ENCODE measurements around the gene SORCS3. TPM values are rescaled to one million over a fixed set of nuclear protein-coding genes. Genes with fewer than 3 reads are reported as not detected.

The SORCS3 gene
- total RNA-seq, 1 experiment from 2014 or later, result 0.04 TPM

GRCh38 chr10:105096316-105096715 lies 455.2 kb downstream of the SORCS3 start:
- Mint-ChIP-seq H3K36me3 (ENCODE audit: insufficient read depth in 1 of 3, low read depth in 3 of 3) (no peaks in the 10 kb centered on the region), H3K4me1 (peaks cover 2 to 3% of the 10 kb centered on the region in 2 experiments), H3K27ac (no peak overlapping the region), H3K4me3 (no peak overlapping the region), H3K27me3 (ENCODE audit: low read depth) (no peaks in the 10 kb centered on the region), H3K9me3 (no peaks in the 10 kb centered on the region)
- no peak overlapping the region for H3K56ac ChIP-seq (ENCODE audit: insufficient read length, low read depth, low read length)
- H3K18ac ChIP-seq (ENCODE audit: insufficient read length, low read depth, low read length), result no peak overlapping the region
- no peak overlapping the region for H4K8ac ChIP-seq (replicated peaks; ENCODE audit: insufficient read length, low read depth, low read length)
- H2BK5ac ChIP-seq (ENCODE audit: insufficient read length, low read length), result no peak overlapping the region
- no peak overlapping the region for H3K4me2 ChIP-seq (ENCODE audit: insufficient read depth, insufficient read length, low read length)
- H2BK20ac ChIP-seq (ENCODE audit: low read depth, low read length, poor library complexity, severe bottlenecking), result no peak overlapping the region
- H2BK12ac ChIP-seq (ENCODE audit: insufficient read length, low read depth, low read length), result no peak overlapping the region
- H3K27ac ChIP-seq (ENCODE audit: insufficient read length, low read depth, low read length), result no peak overlapping the region
- H3K9me3 ChIP-seq (ENCODE audit: control insufficient read depth, low read depth, low read length), result no peaks in the 10 kb centered on the region
- H3K27me3 ChIP-seq (ENCODE audit: insufficient read depth, low read length), result no peaks in the 10 kb centered on the region
- H3K79me1 ChIP-seq (ENCODE audit: insufficient read depth, low read depth, low read length, poor library complexity, severe bottlenecking), result no peaks in the 10 kb centered on the region
- no peak overlapping the region for H4K91ac ChIP-seq (ENCODE audit: insufficient read length, low read depth, low read length)
- no peak for TF ChIP-seq CTCF (conservative IDR thresholded peaks at IDR 0.05)
- no peak overlapping the region for H2BK120ac ChIP-seq (ENCODE audit: low read depth, low read length, poor library complexity, severe bottlenecking)
- no peak overlapping the region for H3K4ac ChIP-seq (ENCODE audit: low read depth, low read length)
- no peak overlapping the region for H4K5ac ChIP-seq (ENCODE audit: insufficient read length, low read depth, low read length)
- H4K20me1 ChIP-seq (ENCODE audit: control insufficient read depth, insufficient read depth, insufficient read length), result no peaks in the 10 kb centered on the region
- no peak overlapping the region for H2BK15ac ChIP-seq (ENCODE audit: low read depth, low read length)
- no peak overlapping the region for H3K23ac ChIP-seq (ENCODE audit: insufficient read length, low read depth, low read length)
- no peaks in the 10 kb centered on the region for H3K79me2 ChIP-seq (ENCODE audit: insufficient read depth, low read length)
- H3K9ac ChIP-seq (ENCODE audit: extremely low read depth, insufficient read length, low read length), result no peak overlapping the region
- no peak overlapping the region for H3T11ph ChIP-seq (ENCODE audit: low read length)
- no peak for DNase-seq
- no peaks in the 10 kb centered on the region for H3K23me2 ChIP-seq (ENCODE audit: insufficient read length, low read depth, low read length, poor library complexity, severe bottlenecking)
- no peak overlapping the region for H2AFZ ChIP-seq (ENCODE audit: low read length)
- H2AK5ac ChIP-seq (ENCODE audit: insufficient read length, low read length), result no peak overlapping the region
- no peak overlapping the region for H3K14ac ChIP-seq (ENCODE audit: insufficient read depth, low read length)
- no CpG with 5 or more reads among the region's 3 CpGs for WGBS (ENCODE audit: extremely low coverage, insufficient read length, low lambda C conversion rate)
- H3K4me1 ChIP-seq (ENCODE audit: insufficient read depth, low read length), result no peaks in the 10 kb centered on the region

Measured in H9 (cell line).